HK-2 (cell line): ENCODE data around the gene WBP2.

Source experiments
- DNase-seq: peaks from one replicate; pipeline ENCODE4 v3.0.0-alpha.2; 2018; ENCODE audit not compliant: unreplicated experiment

The WBP2 gene

DNA sequence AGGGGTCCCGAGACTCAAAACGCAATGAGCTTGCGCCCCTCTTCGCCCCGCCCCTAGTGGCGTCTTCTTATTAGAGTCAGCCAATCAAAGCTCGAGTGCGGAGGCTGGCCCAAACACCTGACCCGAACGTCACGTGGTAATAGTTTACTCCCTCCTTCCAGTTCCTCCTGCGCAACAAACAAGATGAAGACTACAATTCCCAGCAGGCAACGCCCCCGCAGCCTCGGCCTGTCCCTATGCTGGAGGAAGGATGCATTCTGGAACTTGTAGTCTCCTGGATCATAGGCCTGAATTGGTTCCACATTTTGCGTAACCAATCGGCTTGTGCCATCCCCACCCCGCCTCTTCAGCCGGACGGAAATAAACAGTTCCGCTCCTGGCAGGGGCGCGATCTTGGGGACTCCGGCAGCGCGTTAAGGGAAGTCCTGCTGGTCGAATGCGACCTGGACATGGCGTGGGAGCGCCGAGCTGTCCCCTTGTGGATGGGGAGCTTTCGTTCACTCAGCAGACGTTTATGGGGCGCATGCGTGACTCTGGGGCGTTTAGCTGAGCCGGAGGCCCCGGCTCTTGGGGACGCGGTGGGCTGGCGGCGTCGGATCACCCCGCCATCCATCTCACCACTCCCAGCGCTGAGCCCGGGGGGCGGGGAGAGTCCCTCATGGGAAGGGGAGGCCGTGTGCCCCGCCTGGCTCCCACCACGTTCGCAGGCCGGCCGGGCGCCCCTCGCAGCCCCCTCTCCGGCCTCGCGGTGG lies at the start of gene WBP2:
TSS of gene WBP2 (minus strand) at position 26 of the 752 bp plus-strand sequence. CDS start 38 bp downstream, outside the sequence.
- peak; percentile 97 for DNase-seq

DNA sequence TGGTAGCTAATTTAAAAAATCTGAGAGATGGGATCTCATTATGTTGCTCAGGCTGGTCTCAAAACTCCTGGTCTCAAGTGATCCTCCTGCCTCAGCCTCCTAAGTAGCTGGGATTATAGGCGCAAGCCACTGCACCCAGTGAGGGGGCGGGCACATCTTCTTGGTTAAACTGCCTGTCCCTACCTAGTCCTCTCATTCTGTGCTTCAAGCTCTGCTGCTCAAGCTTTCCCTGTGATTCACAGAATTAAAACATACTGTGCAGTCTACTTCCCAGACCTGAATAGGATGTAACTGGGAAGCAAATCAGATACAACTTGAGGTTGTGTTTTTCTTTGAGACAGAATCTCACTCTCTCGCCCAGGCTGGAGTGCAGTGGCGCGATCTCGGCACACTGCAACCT lies 47.3 kb upstream of the WBP2 start:
- DNase-seq, result no peak

DNA sequence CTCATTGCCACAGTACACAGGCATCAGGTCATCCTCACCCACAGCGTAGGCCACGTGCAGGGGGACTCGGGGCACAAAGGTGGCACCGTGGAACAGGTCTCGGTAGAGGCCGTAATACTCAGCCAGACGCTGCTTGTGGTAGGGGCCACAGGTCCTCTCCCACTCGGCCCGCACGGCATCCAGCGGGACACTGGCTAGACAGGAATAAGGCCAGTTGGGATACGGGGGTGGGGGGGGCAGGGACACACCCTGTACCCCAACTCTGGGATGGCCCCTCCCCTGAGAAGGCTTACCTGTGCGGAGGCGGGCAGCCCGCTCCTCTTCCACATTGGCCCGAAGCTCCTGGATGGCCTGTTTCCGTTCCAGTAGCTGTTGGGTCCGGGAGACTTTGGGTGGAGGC lies 46.6 kb upstream of the WBP2 start:
- DNase-seq, result no peak

DNA sequence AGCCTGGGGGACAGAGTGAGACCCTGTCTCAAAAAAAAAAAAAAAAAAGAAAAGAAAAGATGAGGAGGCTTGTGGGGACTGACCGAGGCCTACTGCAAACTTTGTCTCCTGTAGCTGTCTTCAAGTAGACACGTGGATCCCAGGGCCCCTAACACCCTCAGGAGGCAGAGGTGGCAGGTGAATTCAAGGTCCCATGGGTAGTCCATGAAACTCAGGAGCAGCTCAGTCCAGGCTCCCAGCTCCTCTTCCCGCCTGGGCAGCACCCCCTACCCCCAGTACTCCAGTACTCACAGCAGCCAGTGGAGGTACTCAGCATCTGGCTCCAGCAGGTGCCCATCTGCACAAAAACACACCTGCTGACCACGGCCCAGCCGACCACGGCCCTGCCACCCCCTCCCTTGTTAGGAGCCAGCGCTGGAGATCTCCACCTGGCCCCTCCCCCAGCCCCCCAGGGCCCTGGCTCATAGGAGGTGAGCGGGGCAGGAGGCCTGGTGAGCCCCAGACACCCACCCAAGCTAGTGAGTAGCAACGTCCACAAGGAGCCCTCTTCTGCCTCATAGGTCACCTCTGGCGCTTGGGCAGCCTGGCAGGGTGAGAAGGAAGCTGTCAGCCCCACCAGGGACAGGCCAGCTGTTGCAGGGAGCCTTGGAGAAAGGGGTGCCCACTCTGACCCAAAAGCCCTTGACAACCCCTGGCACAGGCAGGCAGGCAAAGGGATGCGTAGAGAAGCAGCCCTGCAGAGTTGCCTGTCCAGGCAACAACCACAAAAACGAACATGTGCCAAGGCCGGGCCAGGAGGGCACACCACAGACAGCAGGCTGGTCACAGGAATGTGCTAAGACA lies 45.8 kb upstream of the WBP2 start:
- no peak for DNase-seq

DNA sequence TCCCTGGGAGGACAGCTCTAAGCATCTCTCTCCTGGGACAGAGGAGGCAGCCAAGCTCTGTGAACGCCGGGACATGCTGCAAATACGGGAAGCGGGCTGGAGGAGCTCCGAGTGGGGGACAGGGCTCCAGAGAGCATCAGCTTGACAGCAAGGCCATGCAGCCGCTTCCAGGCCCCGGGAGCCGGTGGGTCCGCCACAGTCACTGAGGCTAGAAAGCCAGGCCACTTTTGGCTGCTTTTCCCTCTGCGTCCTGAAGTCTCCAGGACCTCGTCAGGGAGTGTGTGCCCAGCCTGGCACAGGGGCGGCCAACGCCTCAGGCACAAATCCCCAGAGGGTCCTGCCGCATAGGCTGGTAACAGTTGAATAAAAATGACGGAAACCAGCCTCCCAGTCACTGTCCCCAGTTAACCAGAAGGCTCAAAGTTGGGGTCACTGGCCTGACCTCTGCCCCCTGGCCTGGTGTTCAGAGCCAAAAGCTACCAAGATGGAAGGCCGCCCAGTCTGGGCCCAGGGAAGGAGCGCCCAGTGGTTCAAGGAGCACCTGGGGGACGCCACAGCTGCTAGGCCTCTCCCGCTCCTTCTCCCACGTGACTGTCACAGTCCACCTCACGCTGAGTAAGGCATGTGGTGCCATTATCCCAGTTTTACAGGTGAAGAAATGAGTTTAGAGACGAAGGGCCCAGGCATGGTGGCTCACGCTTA lies 44.8 kb upstream of the WBP2 start:
- no peak for DNase-seq

DNA sequence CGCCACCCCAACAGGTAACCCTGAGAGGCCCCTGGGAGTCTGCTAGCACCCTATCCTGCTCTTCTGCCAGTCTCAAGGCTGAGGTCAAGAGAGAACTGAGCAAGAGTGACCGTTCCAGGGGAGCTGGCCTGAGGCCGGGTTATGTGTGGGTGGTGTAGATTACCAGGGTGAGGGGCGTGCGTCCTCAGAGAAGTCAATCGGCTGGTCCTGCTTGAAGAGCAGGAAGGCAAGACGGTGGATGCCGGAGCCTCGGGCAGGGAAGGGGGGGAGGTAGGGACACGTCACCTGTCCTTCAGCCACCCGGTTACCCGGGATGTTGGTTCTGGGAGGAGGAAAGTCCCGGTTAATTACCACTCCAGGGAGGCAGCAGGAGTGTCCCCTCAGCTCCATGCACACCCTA lies 44.2 kb upstream of the WBP2 start:
- DNase-seq, result no peak

DNA sequence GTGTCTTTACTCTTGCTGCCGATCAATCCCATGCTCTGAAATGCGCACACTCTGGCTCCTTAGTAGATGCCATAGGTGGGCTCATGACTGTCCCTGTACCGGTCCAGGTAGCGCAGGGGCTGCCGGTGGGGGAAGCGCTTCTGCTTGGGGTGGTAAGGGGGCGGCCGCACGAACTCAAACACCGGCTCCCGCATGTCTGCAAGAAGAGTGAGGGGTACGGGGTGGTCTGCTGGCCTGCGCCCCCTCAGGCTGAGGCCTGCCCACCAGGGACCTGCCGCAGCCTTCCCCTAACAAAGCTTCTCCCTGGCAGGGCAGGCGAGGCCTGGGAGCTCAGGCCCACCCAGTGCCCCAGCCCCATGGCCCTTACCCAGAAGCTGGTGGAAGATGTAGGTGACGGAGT lies 43.7 kb upstream of the WBP2 start:
- DNase-seq, result no peak

DNA sequence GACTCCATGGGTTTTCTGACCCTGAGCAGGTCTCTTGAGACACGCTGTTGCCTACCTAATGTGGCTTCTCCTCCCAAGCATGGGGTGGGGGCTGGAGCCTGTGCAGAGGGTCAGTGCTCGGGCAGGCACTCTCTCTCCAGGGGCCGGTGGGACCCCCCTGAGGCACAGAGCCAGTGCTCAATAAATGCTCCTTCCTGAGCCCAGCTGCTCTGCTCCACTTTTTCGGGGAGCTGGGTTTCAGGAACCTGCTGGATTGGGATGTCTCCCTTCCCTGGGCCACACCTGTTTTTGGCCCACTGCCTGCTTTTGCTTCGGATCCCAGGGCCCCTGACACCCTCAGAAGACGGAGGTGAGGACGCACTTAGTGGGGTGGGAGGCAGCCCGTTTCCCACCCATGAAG lies 42.9 kb upstream of the WBP2 start:
- DNase-seq, result no peak

DNA sequence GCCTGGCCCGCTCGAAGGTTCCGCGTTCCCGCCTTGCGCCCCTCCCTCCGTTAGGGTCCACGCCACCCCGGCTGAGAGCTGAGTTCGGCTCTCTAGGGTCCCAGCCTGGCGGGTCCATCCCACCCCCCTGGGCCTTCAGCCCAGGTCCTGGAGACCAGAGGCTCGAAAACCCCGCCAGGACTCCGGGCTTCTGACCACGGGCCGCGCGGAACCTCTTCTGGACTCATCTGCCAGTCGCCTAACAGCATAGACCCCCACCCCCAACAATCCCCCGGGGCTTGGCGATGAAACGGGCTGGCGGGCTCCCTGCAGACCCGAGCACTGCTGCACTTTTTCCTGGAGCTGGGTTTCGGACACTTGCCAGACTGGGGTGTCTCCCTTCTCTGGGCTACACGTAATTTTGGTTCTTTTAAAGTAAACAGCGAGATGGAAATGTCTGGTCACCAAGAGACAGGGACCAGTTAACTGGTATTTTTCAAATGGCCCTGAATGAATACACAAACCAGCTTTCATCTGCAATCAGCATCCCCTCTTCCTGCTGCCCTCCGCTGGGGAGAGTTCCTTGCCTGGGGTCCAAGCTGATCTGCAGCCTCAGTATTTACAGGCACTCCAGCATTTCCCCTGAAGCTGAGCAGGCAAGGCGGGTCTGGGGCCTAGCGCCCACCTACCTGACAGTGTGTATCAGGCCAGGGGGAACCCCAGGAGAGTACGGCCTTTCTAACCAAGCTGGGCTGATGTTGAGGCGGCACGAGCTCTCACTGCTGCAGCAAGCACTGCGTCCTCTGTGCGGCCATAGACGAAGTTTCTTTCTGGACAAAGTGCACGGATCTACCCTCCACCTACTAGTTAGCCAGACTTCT lies 42.3 kb upstream of the WBP2 start:
- DNase-seq, result no peak

DNA sequence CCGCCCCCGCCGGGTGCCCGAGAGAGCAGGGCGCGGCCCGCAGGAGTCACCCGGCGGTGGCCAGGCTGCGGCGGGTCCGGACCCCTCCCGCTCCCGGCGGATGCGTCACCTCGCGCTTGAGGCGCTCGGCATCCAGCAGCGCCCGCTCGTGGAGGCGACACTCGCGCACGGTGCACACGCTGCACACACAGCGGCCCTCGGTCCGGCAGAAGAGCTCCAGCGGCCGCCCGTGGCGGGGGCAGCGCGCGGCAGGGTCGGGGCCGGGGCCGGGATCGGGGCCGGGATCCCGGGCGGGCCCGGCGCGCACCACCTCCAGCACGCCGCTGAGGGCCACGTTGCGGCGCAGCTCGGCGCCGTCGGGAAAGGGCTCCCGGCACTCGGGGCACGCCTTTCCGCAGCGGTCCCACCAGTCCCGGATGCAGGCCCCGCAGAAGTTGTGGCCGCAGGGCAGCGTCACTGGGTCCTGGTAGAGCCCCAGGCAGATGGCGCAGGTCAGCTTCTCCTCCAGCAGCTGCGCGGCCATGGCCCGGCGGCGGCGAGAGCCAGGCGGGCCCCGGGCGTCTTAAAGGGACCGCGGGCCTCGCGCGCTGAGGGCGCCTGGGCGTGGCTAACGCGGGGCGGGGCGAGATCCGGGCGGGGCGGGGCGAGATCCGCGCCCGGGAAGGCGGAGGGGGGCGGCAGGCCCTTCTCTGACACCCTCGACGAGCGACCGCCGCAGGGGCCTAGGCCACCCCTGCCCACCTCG lies 41.5 kb upstream of the WBP2 start, which contains the start of gene TRIM65:
TSS of gene TRIM65 (minus strand) at position 537 of the 745 bp plus-strand sequence. CDS start at position 523, 14 bp downstream.
- peak; percentile 78 for DNase-seq

DNA sequence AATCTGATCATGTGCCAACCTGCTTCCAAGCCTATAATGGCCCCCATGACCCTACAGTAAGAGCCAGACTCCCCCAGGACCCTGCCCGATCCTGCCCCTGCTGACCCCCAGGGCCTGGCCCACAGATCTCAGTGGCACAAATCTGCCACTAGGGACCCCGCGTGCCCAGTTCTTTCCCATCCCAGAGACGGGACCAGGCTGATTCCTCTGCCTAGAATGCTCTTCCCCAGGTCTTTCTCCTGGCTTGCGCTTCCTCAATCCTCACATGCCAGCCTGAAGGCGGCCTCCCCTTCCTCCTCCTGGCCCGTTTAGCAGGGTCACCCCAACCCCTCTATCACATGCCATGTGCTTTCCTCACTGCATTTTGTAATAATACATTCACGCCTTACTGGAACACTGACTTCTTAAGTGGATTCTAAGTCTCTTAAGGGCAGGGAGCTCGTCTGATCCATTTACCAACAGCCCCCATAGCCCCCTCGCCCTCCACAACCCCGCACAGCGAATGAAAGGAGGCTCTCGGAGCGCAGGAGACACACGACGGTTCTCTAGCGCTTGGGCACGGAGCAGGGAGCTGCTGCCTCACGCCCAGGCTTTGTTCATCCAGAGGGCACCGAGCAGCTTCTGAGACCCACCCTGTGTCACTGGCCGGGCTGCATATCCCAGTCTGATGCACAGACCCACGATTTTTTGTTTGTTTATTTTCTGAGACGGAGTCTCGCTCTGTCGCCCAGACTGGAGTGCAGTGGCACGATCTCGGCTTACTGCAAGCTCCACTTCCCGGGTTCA lies 40.4 kb upstream of the WBP2 start:
- DNase-seq, result no peak

DNA sequence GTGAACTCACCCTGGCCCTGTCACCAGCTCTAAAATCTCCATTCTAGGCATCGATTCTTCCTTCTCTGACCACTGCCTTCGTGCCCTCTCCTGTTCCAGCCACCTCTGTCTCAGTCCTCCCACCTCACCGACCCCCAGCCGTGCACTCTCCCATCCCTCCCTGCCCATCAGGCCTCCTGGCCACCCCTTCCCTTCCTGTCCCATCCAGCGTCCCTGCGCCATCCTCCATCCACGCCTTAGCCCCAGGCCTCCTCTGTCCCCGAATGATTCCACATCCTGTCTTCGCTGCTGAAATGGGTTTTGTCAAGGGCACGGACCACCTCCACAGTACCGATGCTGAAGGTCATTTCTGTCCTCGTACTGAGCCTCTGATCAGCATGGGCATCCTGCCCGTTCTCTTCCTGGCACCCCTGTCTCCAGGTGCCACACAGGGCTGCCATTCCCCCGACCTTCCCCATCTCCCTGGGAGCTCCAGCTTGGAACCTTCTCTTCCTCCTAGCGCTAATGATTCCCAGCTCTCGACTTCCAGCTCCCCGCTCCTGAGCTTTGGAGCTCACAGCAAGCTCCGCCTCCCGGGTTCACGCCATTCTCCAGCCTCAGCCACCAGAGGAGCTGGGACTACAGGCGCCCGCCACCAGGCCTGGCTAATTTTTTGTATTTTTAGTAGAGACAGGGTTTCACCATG lies 39.1 kb upstream of the WBP2 start:
- no peak for DNase-seq

DNA sequence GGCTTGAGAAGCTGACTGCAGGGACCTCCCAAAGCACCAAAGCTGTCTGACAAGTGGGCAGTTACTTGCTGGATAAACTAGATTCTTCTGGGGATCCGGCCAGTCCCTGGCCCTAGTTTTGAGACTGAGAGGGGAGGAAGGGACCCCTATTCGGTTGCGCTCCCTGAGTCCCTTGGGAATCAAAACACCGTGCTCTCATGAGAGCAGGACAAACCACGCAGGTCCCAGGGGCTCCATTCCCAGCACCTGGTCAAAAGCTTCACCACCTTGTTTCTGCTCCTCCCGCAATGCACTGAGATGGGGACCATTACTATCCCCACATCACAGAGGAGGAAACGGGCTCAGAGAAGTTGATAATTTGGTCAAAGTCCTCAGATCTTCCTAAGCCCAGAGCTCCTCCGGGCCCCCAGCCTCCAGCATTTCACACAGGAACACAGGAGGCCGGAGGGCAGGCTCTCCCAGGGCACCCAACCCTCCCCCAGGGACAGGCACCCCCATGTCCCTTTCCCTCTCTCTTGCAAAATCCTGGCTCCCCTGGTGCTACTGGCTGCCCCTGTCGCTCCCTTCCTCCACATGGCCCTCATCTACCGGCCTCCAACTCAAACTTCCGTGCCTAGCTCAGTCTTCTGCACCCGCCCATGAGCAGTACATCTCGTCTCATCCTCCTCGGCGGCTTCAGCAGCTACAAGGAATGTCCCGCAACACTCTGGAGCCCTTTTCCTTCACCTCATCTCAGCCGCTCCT lies 38.3 kb upstream of the WBP2 start:
- DNase-seq, result no peak

DNA sequence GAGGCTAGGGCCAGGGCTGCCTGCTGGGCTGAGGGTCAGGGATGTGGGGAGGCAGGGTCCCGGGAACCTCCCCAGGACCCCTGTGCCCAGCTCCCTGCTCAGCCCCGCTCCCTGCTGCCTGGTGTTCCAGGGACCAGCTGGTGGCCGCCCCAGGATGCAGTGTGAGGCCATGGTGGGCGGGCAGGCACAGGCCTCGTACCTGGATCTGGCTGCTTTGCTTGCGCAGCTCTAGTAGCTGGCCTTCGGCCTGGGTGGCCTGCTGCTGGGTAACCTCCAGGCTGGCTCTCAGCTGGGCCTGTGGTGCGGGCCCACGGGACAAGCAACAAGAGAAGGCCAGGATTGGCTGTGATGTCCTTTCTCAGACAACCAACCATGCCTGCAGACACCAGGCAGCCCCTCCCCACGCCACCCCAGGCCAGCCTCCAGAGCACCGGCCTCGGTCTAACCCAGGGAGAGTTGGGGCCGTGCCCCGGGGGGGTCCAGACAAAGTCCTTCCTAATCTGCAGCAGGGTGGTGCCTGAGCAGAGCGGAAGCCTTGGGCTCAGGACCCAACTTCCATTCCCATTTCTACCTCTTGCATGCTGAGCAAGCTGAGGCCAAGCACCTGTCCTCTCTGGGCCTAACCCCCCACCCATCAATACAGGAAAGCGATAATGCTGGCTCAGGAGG lies 37.6 kb upstream of the WBP2 start:
- DNase-seq, result no peak

DNA sequence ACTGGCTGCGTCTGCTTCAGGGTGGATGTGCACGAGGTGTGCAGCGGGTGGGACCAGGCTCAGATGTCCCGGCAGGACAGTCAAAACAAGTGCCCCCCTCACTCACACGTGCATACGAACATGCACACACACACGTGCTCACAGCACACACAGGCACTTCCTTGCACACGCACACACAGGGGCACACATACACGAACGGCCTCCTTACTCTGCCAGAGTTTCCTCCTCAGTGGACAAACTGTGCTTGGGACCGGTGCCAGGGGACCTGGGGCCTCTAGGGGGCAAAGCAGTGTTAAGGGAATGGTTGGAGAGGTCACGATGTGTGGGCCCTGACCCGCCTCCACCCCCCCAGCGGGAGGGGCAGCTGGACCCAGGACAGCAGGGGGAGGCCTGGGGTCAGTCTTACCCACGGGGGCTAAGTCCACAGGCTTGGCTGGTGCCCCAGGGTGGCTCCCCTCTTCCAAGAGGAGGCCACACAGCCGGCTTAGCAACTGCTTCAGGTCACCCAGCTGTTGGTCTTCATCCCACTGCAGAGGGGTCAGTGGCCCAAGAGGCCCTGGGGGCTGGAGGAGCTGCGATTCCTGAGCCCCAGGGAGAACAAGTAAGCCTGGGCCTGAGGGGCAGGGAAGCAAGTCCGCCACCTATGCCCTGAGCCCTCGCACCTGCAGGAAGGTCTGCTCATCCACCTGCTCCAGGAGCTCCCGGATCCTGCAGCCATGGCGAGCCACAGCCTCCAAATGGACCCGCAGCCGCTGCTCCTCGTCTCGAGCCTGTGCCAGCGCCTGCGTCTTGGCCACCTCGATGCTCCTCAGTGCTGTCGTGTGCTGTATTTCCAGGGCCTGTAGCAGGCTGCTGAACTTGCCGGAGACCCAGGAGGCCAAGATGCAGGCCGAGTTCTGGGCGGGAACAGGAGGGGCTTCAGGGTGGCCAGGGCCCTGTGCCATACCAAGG lies 36.7 kb upstream of the WBP2 start:
- DNase-seq, result no peak

DNA sequence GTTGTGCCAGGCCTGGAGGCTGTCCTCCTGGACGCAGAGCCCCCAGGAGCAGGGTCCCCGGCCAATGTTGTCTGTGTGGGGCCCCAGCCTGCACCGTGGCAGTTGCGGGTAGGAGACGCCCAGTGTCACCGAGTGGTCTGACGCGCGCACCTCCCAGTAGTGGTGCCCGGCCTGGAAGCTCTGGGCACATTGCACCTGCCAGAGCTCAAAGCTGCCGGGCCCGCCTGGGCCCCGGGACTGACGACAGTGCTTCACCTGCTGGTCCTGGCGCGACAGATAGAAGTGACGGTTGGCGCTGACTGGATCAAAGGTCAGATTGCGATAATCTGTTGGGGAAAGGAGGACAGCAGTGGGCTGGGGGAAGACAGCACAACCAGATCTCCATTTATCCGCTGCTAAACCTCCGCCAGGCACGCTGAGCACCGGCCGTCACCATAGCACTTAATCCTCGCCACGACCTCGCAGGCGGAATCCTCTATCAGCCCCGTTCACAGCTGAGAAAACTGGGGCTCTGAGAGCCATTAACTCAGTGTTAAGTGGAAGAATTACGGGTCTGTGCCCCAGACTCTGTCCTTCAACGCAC lies 36.0 kb upstream of the WBP2 start:
- DNase-seq, result no peak

DNA sequence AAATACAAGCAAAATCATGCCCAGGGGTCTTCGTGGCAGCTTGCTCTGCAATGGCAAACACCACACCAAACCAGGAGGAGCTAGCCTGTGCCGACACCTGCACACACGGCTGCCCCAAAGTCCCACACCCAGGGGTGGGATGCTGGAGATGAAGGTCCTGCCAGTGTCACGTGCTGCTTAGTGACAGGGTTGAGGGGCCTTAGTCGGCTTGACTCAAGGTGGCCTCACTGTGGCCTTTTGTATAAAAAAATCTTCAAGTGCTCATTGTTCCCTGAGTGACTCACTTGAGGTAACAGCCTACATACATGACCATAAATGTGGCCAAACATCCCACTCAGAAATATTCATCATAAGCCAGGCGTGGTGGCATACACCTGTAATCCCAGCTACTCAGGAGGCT lies 34.3 kb upstream of the WBP2 start:
- no peak for DNase-seq
